ENCODE measurements around the gene TBC1D8.

Gene TBC1D8

GRCh38 chr2:101152272-101153076 is 1.3 kb upstream of the TBC1D8 start:
- DNase-seq (ENCODE audit: low read depth), result peak; percentile 86
- peak overlapping the region; percentile 59 for H3K4me3 ChIP-seq (ENCODE audit: low read depth, low read length)
- peak; percentile 79 for TF ChIP-seq CTCF (conservative IDR thresholded peaks at IDR 0.05; ENCODE audit: low read depth, low read length)

- peak overlapping the region; percentile 59 for H3K4me3 ChIP-seq (ENCODE audit: low read depth, low read length)
- peak; percentile 15 for DNase-seq (ENCODE audit: low read depth)
- no peak for TF ChIP-seq CTCF (conservative IDR thresholded peaks at IDR 0.05; ENCODE audit: low read depth, low read length)
These were observed 683 bp upstream of the TBC1D8 start for GRCh38 chr2:101151859-101152271.

GRCh38 chr2:101150306-101151145 is 656 bp downstream of the TBC1D8 start:
- no peak for DNase-seq (ENCODE audit: low read depth)
- peak overlapping the region; percentile 59 for H3K4me3 ChIP-seq (ENCODE audit: low read depth, low read length)
- TF ChIP-seq CTCF (conservative IDR thresholded peaks at IDR 0.05; ENCODE audit: low read depth, low read length), result no peak

- no peak for TF ChIP-seq CTCF (conservative IDR thresholded peaks at IDR 0.05; ENCODE audit: low read depth, low read length)
These were observed 1.7 kb downstream of the TBC1D8 start for GRCh38 chr2:101149241-101150192.

GRCh38 chr2:101148777-101149176 is 2.4 kb downstream of the TBC1D8 start:
- DNase-seq (ENCODE audit: low read depth), result no peak

More at GRCh38 chr2:101149241-101150192, 1.7 kb downstream of the TBC1D8 start:
- H3K4me3 ChIP-seq (ENCODE audit: low read depth, low read length), result peak overlapping the region; percentile 59
- DNase-seq (ENCODE audit: low read depth), result no peak

More at GRCh38 chr2:101148777-101149176, 2.4 kb downstream of the TBC1D8 start:
- H3K4me3 ChIP-seq (ENCODE audit: low read depth, low read length), result no peak overlapping the region
- TF ChIP-seq CTCF (conservative IDR thresholded peaks at IDR 0.05; ENCODE audit: low read depth, low read length), result no peak

Measured in choroid plexus epithelial cell (primary cell).